ENCODE results near the gene SYT9.

SYT9 gene

GRCh38 chr11:7492253-7492652 is 240.5 kb downstream of the SYT9 start:
- DNase-seq (ENCODE audit: insufficient read length, low spot score), result no peak
- FAIRE-seq, result no peak
- TF ChIP-seq POLR2A (IDR thresholded peaks at IDR 0.05; ENCODE audit: low read depth, low read length), result no peak

GRCh38 chr11:7493670-7494069 is 242.0 kb downstream of the SYT9 start:
- DNase-seq (ENCODE audit: insufficient read length, low spot score) (no peak), FAIRE-seq (no peak)
- no peak for TF ChIP-seq POLR2A (IDR thresholded peaks at IDR 0.05; ENCODE audit: low read depth, low read length)

GRCh38 chr11:7494086-7494745 is 242.5 kb downstream of the SYT9 start:
- FAIRE-seq (no peak), DNase-seq (ENCODE audit: insufficient read length, low spot score) (no peak)
- TF ChIP-seq POLR2A (IDR thresholded peaks at IDR 0.05; ENCODE audit: low read depth, low read length), result no peak

- no peak for FAIRE-seq
- DNase-seq (ENCODE audit: insufficient read length, low spot score), result no peak
- TF ChIP-seq POLR2A (IDR thresholded peaks at IDR 0.05; ENCODE audit: low read depth, low read length), result no peak
Observed at GRCh38 chr11:7495882-7496551, 244.3 kb downstream of the SYT9 start.

GRCh38 chr11:7498193-7498592 is 246.5 kb downstream of the SYT9 start:
- FAIRE-seq, result no peak

GRCh38 chr11:7499081-7499480 is 247.4 kb downstream of the SYT9 start:
- no peak for DNase-seq (ENCODE audit: insufficient read length, low spot score)
- no peak for TF ChIP-seq POLR2A (IDR thresholded peaks at IDR 0.05; ENCODE audit: low read depth, low read length)
- FAIRE-seq, result no peak

More at GRCh38 chr11:7498193-7498592, 246.5 kb downstream of the SYT9 start:
- no peak for TF ChIP-seq POLR2A (IDR thresholded peaks at IDR 0.05; ENCODE audit: low read depth, low read length)
- DNase-seq (ENCODE audit: insufficient read length, low spot score), result no peak

- TF ChIP-seq POLR2A (IDR thresholded peaks at IDR 0.05; ENCODE audit: low read depth, low read length), result no peak
- no peak for FAIRE-seq
Observed at GRCh38 chr11:7500251-7500650, 248.5 kb downstream of the SYT9 start.

GRCh38 chr11:7501251-7501650 is 249.5 kb downstream of the SYT9 start:
- no peak for TF ChIP-seq POLR2A (IDR thresholded peaks at IDR 0.05; ENCODE audit: low read depth, low read length)
- FAIRE-seq, result no peak

More at GRCh38 chr11:7500251-7500650, 248.5 kb downstream of the SYT9 start:
- no peak for DNase-seq (ENCODE audit: insufficient read length, low spot score)

GRCh38 chr11:7501894-7502293 is 250.2 kb downstream of the SYT9 start:
- no peak for TF ChIP-seq POLR2A (IDR thresholded peaks at IDR 0.05; ENCODE audit: low read depth, low read length)
- FAIRE-seq, result no peak
- DNase-seq (ENCODE audit: insufficient read length, low spot score), result no peak

More at GRCh38 chr11:7501251-7501650, 249.5 kb downstream of the SYT9 start:
- DNase-seq (ENCODE audit: insufficient read length, low spot score), result no peak

- no peak for TF ChIP-seq POLR2A (IDR thresholded peaks at IDR 0.05; ENCODE audit: low read depth, low read length)
- DNase-seq (ENCODE audit: insufficient read length, low spot score) (no peak), FAIRE-seq (no peak)
Observed at GRCh38 chr11:7506243-7506642, 254.5 kb downstream of the SYT9 start.

GRCh38 chr11:7508087-7508486 is 256.4 kb downstream of the SYT9 start:
- no peak for FAIRE-seq
- DNase-seq (ENCODE audit: insufficient read length, low spot score), result no peak
- no peak for TF ChIP-seq POLR2A (IDR thresholded peaks at IDR 0.05; ENCODE audit: low read depth, low read length)

- FAIRE-seq, result no peak
Observed at GRCh38 chr11:7509966-7510365, 258.3 kb downstream of the SYT9 start.

GRCh38 chr11:7511401-7511800 is 259.7 kb downstream of the SYT9 start:
- DNase-seq (ENCODE audit: insufficient read length, low spot score) (no peak), FAIRE-seq (no peak)
- no peak for TF ChIP-seq POLR2A (IDR thresholded peaks at IDR 0.05; ENCODE audit: low read depth, low read length)

More at GRCh38 chr11:7509966-7510365, 258.3 kb downstream of the SYT9 start:
- no peak for TF ChIP-seq POLR2A (IDR thresholded peaks at IDR 0.05; ENCODE audit: low read depth, low read length)
- DNase-seq (ENCODE audit: insufficient read length, low spot score), result no peak

GRCh38 chr11:7512525-7513233 is 261.0 kb downstream of the SYT9 start:
- no peak for DNase-seq (ENCODE audit: insufficient read length, low spot score)
- TF ChIP-seq POLR2A (IDR thresholded peaks at IDR 0.05; ENCODE audit: low read depth, low read length), result no peak
- FAIRE-seq, result no peak

Measured in H54 (cell line).